PC-3 (cell line): ENCODE measurements around the gene UQCC2. TPM values are rescaled to one million over a fixed set of nuclear protein-coding genes. Genes with fewer than 3 reads are reported as not detected.

Experiments used
- ATAC-seq: fragments of 200-7000 bp; cut with Tn5 transposase; 2 replicates; pipeline ENCODE4 v1.9.1; 2020; ENCODE audit warnings: mild to moderate bottlenecking, moderate library complexity
- BruUV-seq: library from RNA; stranded (reverse); fragments of 400-500 nt; replicated peaks from 2 replicates; lab custom pipeline; 2021; lab: Mats Ljungman, UMichigan
- CTCF ChIA-PET: fragments of 300-600 bp; sonication (Branson Sonifier 250); formaldehyde crosslinking; loops from one replicate; lab custom pipeline; 2022; ENCODE audit warnings: antibody characterized with exemption; lab: Charles Lee
- POLR2A ChIA-PET: fragments of 300-600 bp; sonication (Branson Sonifier 250); formaldehyde crosslinking; loops from one replicate; lab custom pipeline; 2022; ENCODE audit warnings: antibody characterized with exemption; ENCODE audit not compliant: unreplicated experiment; lab: Charles Lee
- DNase-seq: peaks from one replicate; pipeline ENCODE4 v3.0.0-alpha.2; 2015
- H2AFZ ChIP-seq: fragments of 300-600 bp; sonication (generic); 2 replicates; pipeline ENCODE4 v1.6.0; 2016; ENCODE audit warnings: antibody characterized with exemption, low read length
- H3F3A ChIP-seq: fragments of 300-600 bp; sonication (generic); one replicate; pipeline ENCODE4 v1.6.0; 2017; ENCODE audit warnings: antibody characterized with exemption, low read length, control low read depth, mild to moderate bottlenecking; ENCODE audit not compliant: unreplicated experiment
- H3K27ac ChIP-seq: fragments of 300-600 bp; sonication (generic); 2 replicates; pipeline ENCODE4 v1.5.1; 2016; ENCODE audit warnings: mild to moderate bottlenecking, low read length
- H3K27me3 ChIP-seq: fragments of 300-600 bp; sonication (generic); 2 replicates; pipeline ENCODE4 v1.6.1; 2016; ENCODE audit warnings: low read length, mixed read lengths
- H3K36me3 ChIP-seq: fragments of 300-600 bp; sonication (generic); 2 replicates; pipeline ENCODE4 v1.6.1; 2016; ENCODE audit warnings: low read depth, mixed run types, low read length, mixed read lengths
- H3K4me1 ChIP-seq: fragments of 300-600 bp; sonication (generic); 2 replicates; pipeline ENCODE4 v1.5.1; 2016; ENCODE audit warnings: low read length; ENCODE audit not compliant: insufficient read depth
- H3K4me2 ChIP-seq: fragments of 300-600 bp; sonication (generic); 2 replicates; pipeline ENCODE4 v1.6.0; 2016; ENCODE audit warnings: low read length
- H3K4me3 ChIP-seq: fragments of 300-600 bp; sonication (generic); 2 replicates; pipeline ENCODE4 v1.5.1; 2016; ENCODE audit warnings: mild to moderate bottlenecking, low read length, mixed read lengths
- H3K79me2 ChIP-seq: fragments of 300-600 bp; sonication (generic); 2 replicates; pipeline ENCODE4 v1.6.1; 2017; ENCODE audit warnings: low read length, mixed read lengths
- H3K9ac ChIP-seq: fragments of 300-600 bp; sonication (generic); 2 replicates; pipeline ENCODE4 v1.6.0; 2016; ENCODE audit warnings: mild to moderate bottlenecking, low read length
- H3K9me2 ChIP-seq: fragments of 300-600 bp; sonication (generic); replicated peaks from 2 replicates; pipeline ENCODE4 v1.6.1; 2016; ENCODE audit warnings: mixed run types, low read length, mixed read lengths
- H3K9me3 ChIP-seq: fragments of 300-600 bp; sonication (generic); 2 replicates; pipeline ENCODE4 v1.6.1; 2016; ENCODE audit warnings: low read length, mixed read lengths
- H4K20me1 ChIP-seq: fragments of 300-600 bp; sonication (generic); 2 replicates; pipeline ENCODE4 v1.6.1; 2016; ENCODE audit warnings: low read length, mixed read lengths
- CTCF ChIP-seq: fragments of 300-600 bp; sonication (generic); conservative IDR thresholded peaks from 2 replicates; pipeline ENCODE4 v1.5.1; 2017; ENCODE audit warnings: antibody characterized with exemption, low read depth, mild to moderate bottlenecking, low read length
- EZH2 ChIP-seq: fragments of 300-600 bp; sonication (generic); IDR thresholded peaks from one replicate; pipeline ENCODE4 v1.6.1; 2017; ENCODE audit warnings: antibody characterized with exemption, mild to moderate bottlenecking, low read length; ENCODE audit not compliant: unreplicated experiment
- EZH2phosphoT487 ChIP-seq: fragments of 300-600 bp; sonication (generic); IDR thresholded peaks from 2 replicates; pipeline ENCODE4 v1.6.1; 2018; ENCODE audit warnings: mild to moderate bottlenecking, antibody characterized with exemption, low read length, borderline replicate concordance
- intact Hi-C: fragments of 100-400 bp; cut with micrococcal nuclease; formaldehyde crosslinking; loops from 2 replicates; pipeline ENCODE4 v1.9.0; 2023
- total RNA-seq: library from RNA; depleted of rRNA; stranded (reverse); fragments of >200 nt; gene quantifications from 2 replicates; pipeline ENCODE4 v1.2.3, GENCODE V29; 2014

The UQCC2 gene
- total RNA-seq, 1 experiment from 2014 or later, result 107 TPM

- ChIA-PET POLR2A (no interaction called here), CTCF (interaction anchor here (0.6 to 1.8 kb wide), 2 partner anchors 47 to 176 kb away, joined by 3 to 13 read pairs; partner anchors contain the start of gene UQCC2)
- Histone ChIP-seq H3K4me2 (peak overlapping the region; percentile 69), H3K4me1 (peaks cover 15% of the 10 kb centered on the region), H3K27ac (peak overlapping the region; percentile 74), H3K9me2 (no peaks in the 10 kb centered on the region), H3K79me2 (no peaks in the 10 kb centered on the region), H4K20me1 (no peaks in the 10 kb centered on the region), H3K9ac (no peak overlapping the region; the same call in 1 of the 2 replicates), H3K4me3 (0 out of 2 replicates have a peak overlapping the region, but pooled peaks have one; percentile 26), H3K36me3 (no peaks in the 10 kb centered on the region), H2AFZ (no peak overlapping the region), H3K9me3 (no peaks in the 10 kb centered on the region), H3K27me3 (no peaks in the 10 kb centered on the region), H3F3A (no peaks in the 10 kb centered on the region)
- TF ChIP-seq EZH2 (no peak), CTCF (no peak), EZH2phosphoT487 (no peak)
- DNase-seq, result peak; percentile 82
- intact Hi-C loops, result no loop called here
- ATAC-seq, result peak; percentile 81
- BruUV-seq, result no TSS peak
Measured at GRCh38 chr6:33758815-33759216, 47.3 kb upstream of the UQCC2 start.

GRCh38 chr6:33757906-33758305 is 46.4 kb upstream of the UQCC2 start:
- Histone ChIP-seq H2AFZ (no peak overlapping the region), H3K9me3 (no peaks in the 10 kb centered on the region), H3K9me2 (no peaks in the 10 kb centered on the region), H3F3A (no peaks in the 10 kb centered on the region), H3K27me3 (no peaks in the 10 kb centered on the region), H4K20me1 (no peaks in the 10 kb centered on the region), H3K36me3 (no peaks in the 10 kb centered on the region), H3K4me2 (no peak overlapping the region), H3K4me1 (peaks cover 15% of the 10 kb centered on the region), H3K4me3 (no peak overlapping the region), H3K27ac (no peak overlapping the region), H3K9ac (no peak overlapping the region), H3K79me2 (no peaks in the 10 kb centered on the region)
- ATAC-seq, result no peak
- CTCF ChIA-PET, result no interaction called here
- POLR2A ChIA-PET, result no interaction called here
- intact Hi-C loops, result no loop called here
- DNase-seq, result peak; percentile 35
- BruUV-seq, result no TSS peak
- TF ChIP-seq CTCF (no peak), EZH2 (no peak), EZH2phosphoT487 (no peak)

- no peaks in the 10 kb centered on the region for H3K9me3 ChIP-seq
- no TSS peak for BruUV-seq
- POLR2A ChIA-PET, result no interaction called here
- H3K4me1 ChIP-seq, result peaks cover 18% of the 10 kb centered on the region
- no peak overlapping the region for H2AFZ ChIP-seq
- H3K9me2 ChIP-seq, result no peaks in the 10 kb centered on the region
- H3F3A ChIP-seq, result no peaks in the 10 kb centered on the region
- CTCF ChIA-PET, result no interaction called here
- H3K27ac ChIP-seq, result no peak overlapping the region
- no peaks in the 10 kb centered on the region for H4K20me1 ChIP-seq
- H3K79me2 ChIP-seq, result no peaks in the 10 kb centered on the region
- no peak overlapping the region for H3K4me3 ChIP-seq
- intact Hi-C loops, result no loop called here
- ATAC-seq (no peak), DNase-seq (no peak)
- no peak overlapping the region for H3K9ac ChIP-seq
- no peak overlapping the region for H3K4me2 ChIP-seq
- no peaks in the 10 kb centered on the region for H3K27me3 ChIP-seq
- H3K36me3 ChIP-seq, result no peaks in the 10 kb centered on the region
- TF ChIP-seq EZH2phosphoT487 (no peak), CTCF (no peak), EZH2 (no peak)
Measured at GRCh38 chr6:33757113-33757512, 45.6 kb upstream of the UQCC2 start.
